HL-60 (cell line): ENCODE results near the gene IMMP2L.

Experiments used
- DNase-seq, 2 experiments: peaks; one replicate each; pipeline ENCODE4 v3.0.0-alpha.2; 2010 to 2020; ENCODE audit warnings: low read depth in 1 of 2, low spot score in 1 of 2
- H3K27ac ChIP-seq: fragments of 250-450 bp; sonication (Bioruptor Pico); replicated peaks from 2 replicates; pipeline ENCODE4 v1.5.1; 2020; ENCODE audit warnings: mild to moderate bottlenecking, moderate library complexity
- H3K27me3 ChIP-seq: fragments of 250-450 bp; sonication (Bioruptor Pico); 2 replicates; pipeline ENCODE4 v1.5.1; 2021; ENCODE audit warnings: mild to moderate bottlenecking, moderate library complexity; ENCODE audit not compliant: insufficient read depth, poor library complexity, severe bottlenecking
- H3K4me3 ChIP-seq: replicated peaks from 2 replicates; pipeline ENCODE4 v1.5.1; 2011; ENCODE audit warnings: mild to moderate bottlenecking, control low read depth, low read length; ENCODE audit not compliant: insufficient read depth
- GABPA ChIP-seq: IDR thresholded peaks from 2 replicates; pipeline ENCODE4 v1.6.1; 2012; ENCODE audit warnings: low read depth
- POLR2AphosphoS5 ChIP-seq: IDR thresholded peaks from 2 replicates; pipeline ENCODE4 v1.6.1; 2012; ENCODE audit warnings: low read depth
- SPI1 ChIP-seq: IDR thresholded peaks from 2 replicates; pipeline ENCODE4 v1.6.1; 2012; ENCODE audit warnings: low read depth, mild to moderate bottlenecking, borderline replicate concordance
- TF ChIP-seq, protein P1 (sequence below): IDR thresholded peaks from 2 replicates; pipeline ENCODE4 v1.6.1; 2012; ENCODE audit warnings: low read depth; ENCODE audit not compliant: insufficient replicate concordance
- TF ChIP-seq, protein P2 (sequence below): IDR thresholded peaks from one replicate; pipeline ENCODE4 v1.5.1; 2011; ENCODE audit warnings: low read length, control low read depth, inconsistent platforms; ENCODE audit not compliant: insufficient read depth

The IMMP2L gene

DNA sequence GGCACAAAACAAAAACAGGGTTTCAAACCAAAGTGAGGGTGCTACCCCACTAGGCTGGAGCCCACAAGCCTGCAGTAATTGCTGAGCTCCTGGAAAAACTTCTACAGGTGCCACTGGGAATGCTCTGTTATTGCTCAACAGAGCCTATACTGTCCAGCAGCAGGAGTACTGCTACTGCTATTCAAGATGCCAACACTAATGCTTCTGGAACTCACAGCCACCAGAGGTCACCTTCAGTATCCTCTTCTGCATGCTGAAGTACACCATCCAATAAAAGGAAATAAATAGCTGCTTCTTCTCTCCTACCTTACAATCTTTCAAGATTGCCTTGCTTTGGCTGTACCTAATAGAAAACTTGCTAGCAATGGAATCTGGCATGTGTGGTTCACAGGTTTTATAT lies 249.3 kb downstream of the IMMP2L start:
- Histone ChIP-seq H3K27ac (no peak overlapping the region), H3K4me3 (no peak overlapping the region), H3K27me3 (no peaks in the 10 kb centered on the region)
- DNase-seq, result no peak
- TF ChIP-seq, protein P1, sequence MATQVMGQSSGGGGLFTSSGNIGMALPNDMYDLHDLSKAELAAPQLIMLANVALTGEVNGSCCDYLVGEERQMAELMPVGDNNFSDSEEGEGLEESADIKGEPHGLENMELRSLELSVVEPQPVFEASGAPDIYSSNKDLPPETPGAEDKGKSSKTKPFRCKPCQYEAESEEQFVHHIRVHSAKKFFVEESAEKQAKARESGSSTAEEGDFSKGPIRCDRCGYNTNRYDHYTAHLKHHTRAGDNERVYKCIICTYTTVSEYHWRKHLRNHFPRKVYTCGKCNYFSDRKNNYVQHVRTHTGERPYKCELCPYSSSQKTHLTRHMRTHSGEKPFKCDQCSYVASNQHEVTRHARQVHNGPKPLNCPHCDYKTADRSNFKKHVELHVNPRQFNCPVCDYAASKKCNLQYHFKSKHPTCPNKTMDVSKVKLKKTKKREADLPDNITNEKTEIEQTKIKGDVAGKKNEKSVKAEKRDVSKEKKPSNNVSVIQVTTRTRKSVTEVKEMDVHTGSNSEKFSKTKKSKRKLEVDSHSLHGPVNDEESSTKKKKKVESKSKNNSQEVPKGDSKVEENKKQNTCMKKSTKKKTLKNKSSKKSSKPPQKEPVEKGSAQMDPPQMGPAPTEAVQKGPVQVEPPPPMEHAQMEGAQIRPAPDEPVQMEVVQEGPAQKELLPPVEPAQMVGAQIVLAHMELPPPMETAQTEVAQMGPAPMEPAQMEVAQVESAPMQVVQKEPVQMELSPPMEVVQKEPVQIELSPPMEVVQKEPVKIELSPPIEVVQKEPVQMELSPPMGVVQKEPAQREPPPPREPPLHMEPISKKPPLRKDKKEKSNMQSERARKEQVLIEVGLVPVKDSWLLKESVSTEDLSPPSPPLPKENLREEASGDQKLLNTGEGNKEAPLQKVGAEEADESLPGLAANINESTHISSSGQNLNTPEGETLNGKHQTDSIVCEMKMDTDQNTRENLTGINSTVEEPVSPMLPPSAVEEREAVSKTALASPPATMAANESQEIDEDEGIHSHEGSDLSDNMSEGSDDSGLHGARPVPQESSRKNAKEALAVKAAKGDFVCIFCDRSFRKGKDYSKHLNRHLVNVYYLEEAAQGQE, result no peak
- no peak for TF ChIP-seq GABPA
- TF ChIP-seq, protein P2, sequence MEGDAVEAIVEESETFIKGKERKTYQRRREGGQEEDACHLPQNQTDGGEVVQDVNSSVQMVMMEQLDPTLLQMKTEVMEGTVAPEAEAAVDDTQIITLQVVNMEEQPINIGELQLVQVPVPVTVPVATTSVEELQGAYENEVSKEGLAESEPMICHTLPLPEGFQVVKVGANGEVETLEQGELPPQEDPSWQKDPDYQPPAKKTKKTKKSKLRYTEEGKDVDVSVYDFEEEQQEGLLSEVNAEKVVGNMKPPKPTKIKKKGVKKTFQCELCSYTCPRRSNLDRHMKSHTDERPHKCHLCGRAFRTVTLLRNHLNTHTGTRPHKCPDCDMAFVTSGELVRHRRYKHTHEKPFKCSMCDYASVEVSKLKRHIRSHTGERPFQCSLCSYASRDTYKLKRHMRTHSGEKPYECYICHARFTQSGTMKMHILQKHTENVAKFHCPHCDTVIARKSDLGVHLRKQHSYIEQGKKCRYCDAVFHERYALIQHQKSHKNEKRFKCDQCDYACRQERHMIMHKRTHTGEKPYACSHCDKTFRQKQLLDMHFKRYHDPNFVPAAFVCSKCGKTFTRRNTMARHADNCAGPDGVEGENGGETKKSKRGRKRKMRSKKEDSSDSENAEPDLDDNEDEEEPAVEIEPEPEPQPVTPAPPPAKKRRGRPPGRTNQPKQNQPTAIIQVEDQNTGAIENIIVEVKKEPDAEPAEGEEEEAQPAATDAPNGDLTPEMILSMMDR, result no peak
- TF ChIP-seq SPI1, result no peak
- no peak for TF ChIP-seq POLR2AphosphoS5

DNA sequence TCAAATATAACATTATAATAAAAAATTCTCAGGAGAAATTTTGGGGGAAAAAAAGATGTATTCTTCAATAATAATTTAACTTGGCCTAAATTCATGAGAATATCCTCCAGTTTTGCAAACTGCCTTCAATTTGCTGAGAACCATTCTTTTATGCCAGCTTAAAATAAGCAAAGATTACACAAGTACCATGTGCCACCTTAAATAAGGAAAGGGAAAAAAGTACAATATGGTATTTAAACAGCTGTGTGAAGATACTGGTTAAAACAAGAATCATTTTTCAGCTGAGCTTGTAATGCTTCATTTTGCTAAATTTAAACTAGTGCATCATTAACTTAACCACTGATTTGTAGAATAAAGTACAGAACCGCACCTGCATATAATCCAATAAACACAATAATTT lies 253.6 kb downstream of the IMMP2L start:
- Histone ChIP-seq H3K4me3 (no peak overlapping the region), H3K27me3 (no peaks in the 10 kb centered on the region)
- TF ChIP-seq, protein P1, result no peak
- TF ChIP-seq, protein P2, result no peak
- TF ChIP-seq POLR2AphosphoS5, result no peak
- TF ChIP-seq GABPA, result no peak
- no peak for TF ChIP-seq SPI1

DNA sequence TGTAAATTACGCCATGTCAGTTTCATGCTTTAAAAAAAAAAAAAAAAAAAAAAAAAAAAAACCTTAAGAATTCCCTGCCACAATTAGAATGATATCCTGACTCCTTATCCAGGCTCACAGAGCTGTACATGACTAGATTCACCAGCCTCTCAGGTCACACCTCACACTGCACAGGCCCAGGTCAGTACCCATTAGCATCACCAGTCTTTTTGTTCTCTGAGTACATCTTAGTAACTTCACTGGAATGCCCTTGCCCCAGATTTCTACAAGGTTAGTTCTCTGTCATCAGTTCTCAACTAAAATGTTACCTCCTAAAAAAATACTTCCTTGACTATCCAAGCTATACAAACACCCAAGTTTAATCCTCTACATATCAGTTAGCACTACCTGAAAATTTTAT lies 260.4 kb downstream of the IMMP2L start:
- no peak overlapping the region for H3K4me3 ChIP-seq
- no peak for DNase-seq
- no peaks in the 10 kb centered on the region for H3K27me3 ChIP-seq
- TF ChIP-seq SPI1 (no peak), POLR2AphosphoS5 (no peak), GABPA (no peak)
- TF ChIP-seq, protein P2, result no peak
- TF ChIP-seq, protein P1, result no peak
- no peak overlapping the region for H3K27ac ChIP-seq

More for the DNA sequence above, 253.6 kb downstream of the IMMP2L start:
- DNase-seq, result no peak
- H3K27ac ChIP-seq, result no peak overlapping the region
